Endothelial cell of umbilical vein (primary cell): Measurements from ENCODE around the gene ANKS1B. TPM values are rescaled to one million over a fixed set of nuclear protein-coding genes. Genes with fewer than 3 reads are reported as not detected.

Experiments
- BruUV-seq: library from RNA; stranded (reverse); fragments of 400-500 nt; replicated peaks from 2 replicates; lab custom pipeline; 2021; lab: Mats Ljungman, UMichigan
- CTCF ChIA-PET: fragments of 300-600, 350-600 bp; sonication (Branson Sonifier 250); formaldehyde crosslinking; loops from one replicate; lab custom pipeline; 2021; ENCODE audit warnings: antibody characterized with exemption, inconsistent platforms; lab: Charles Lee
- POLR2A ChIA-PET: fragments of 300-600, 350-600 bp; sonication (Branson Sonifier 250); formaldehyde crosslinking; loops from one replicate; lab custom pipeline; 2021; ENCODE audit warnings: antibody characterized with exemption, inconsistent platforms; lab: Charles Lee
- DNase-seq: peaks from one replicate; pipeline ENCODE4 v3.0.0-alpha.2; 2011; ENCODE audit warnings: low read depth, low spot score
- FAIRE-seq: peaks from 2 replicates; lab custom pipeline; 2011; peaks lifted over from hg19 to GRCh38; lab: Jason Lieb, UNC
- H2AFZ ChIP-seq: 2 replicates; pipeline ENCODE4 v1.6.0; 2012; ENCODE audit warnings: low read depth, low read length, control low read depth, inconsistent platforms
- H3K27ac ChIP-seq: 2 replicates; pipeline ENCODE4 v1.5.1; 2011; ENCODE audit warnings: low read depth, mild to moderate bottlenecking, control low read depth, low read length, moderate library complexity; ENCODE audit not compliant: insufficient read depth
- H3K27me3 ChIP-seq, 2 experiments: 2 replicates each; pipeline versions ENCODE4 v1.6.0 to v1.6.1; 2011; ENCODE audit warnings: low read length in 2 of 2, mixed read lengths in 1 of 2; ENCODE audit not compliant: control insufficient read depth in 2 of 2, insufficient read depth in 2 of 2
- H3K36me3 ChIP-seq, 2 experiments: 2 replicates in 1 of 2; 3 replicates in 1 of 2; pipeline ENCODE4 v1.5.1; 2011; ENCODE audit warnings: low read length in 2 of 2, mild to moderate bottlenecking in 1 of 2, moderate library complexity in 1 of 2; ENCODE audit not compliant: control insufficient read depth in 2 of 2, insufficient read depth in 2 of 2; ENCODE audit errors: extremely low read depth in 1 of 2
- H3K4me1 ChIP-seq: 3 replicates; pipeline ENCODE4 v1.5.1; 2011; ENCODE audit warnings: mild to moderate bottlenecking, low read length; ENCODE audit not compliant: control insufficient read depth, insufficient read depth; ENCODE audit errors: extremely low read depth
- H3K4me2 ChIP-seq: 2 replicates; pipeline ENCODE4 v1.6.1; 2011; ENCODE audit warnings: low read length, control low read depth, mixed read lengths; ENCODE audit not compliant: insufficient read depth
- H3K4me3 ChIP-seq, 3 experiments: fragments of 200-600 bp in 1 of 3; sonication (generic), shearing (Covaris generic) in 1 of 3; replicated peaks in 1 of 3; 2 replicates each; pipeline ENCODE4 v1.5.1; 2011 to 2016; ENCODE audit warnings: control low read depth in 3 of 3, low read length in 3 of 3, mild to moderate bottlenecking in 2 of 3, inconsistent platforms in 1 of 3, low read depth in 1 of 3, moderate library complexity in 1 of 3; ENCODE audit not compliant: insufficient read depth in 1 of 3
- H3K79me2 ChIP-seq: 2 replicates; pipeline ENCODE4 v1.6.0; 2012; ENCODE audit warnings: low read length, inconsistent platforms; ENCODE audit not compliant: control insufficient read depth, insufficient read depth
- H3K9ac ChIP-seq: replicated peaks from 2 replicates; pipeline ENCODE3; 2011; ENCODE audit warnings: low read length, control low read depth; ENCODE audit not compliant: insufficient read depth; ENCODE audit errors: extremely low read depth
- H3K9me1 ChIP-seq: replicated peaks from 3 replicates; pipeline ENCODE4 v1.6.0; 2011; ENCODE audit warnings: mild to moderate bottlenecking, low read length; ENCODE audit not compliant: control insufficient read depth, insufficient read depth; ENCODE audit errors: extremely low read depth
- H3K9me3 ChIP-seq: replicated peaks from 2 replicates; pipeline ENCODE4 v1.5.1; 2012; ENCODE audit warnings: low read length, inconsistent platforms; ENCODE audit not compliant: control insufficient read depth, insufficient read depth
- H4K20me1 ChIP-seq: replicated peaks from 2 replicates; pipeline ENCODE3; 2011; ENCODE audit warnings: mild to moderate bottlenecking, low read length; ENCODE audit not compliant: control insufficient read depth, insufficient read depth; ENCODE audit errors: extremely low read depth
- EZH2 ChIP-seq: IDR thresholded peaks from 2 replicates; pipeline ENCODE4 v1.6.1; 2012; ENCODE audit warnings: borderline replicate concordance, low read depth, mild to moderate bottlenecking, moderate library complexity, low read length, inconsistent platforms; ENCODE audit not compliant: severe bottlenecking
- FOS ChIP-seq: IDR thresholded peaks from 2 replicates; pipeline ENCODE4 v1.6.1; 2011; ENCODE audit warnings: mild to moderate bottlenecking, low read length, moderate library complexity, borderline replicate concordance; ENCODE audit not compliant: insufficient read depth
- GATA2 ChIP-seq: IDR thresholded peaks from 2 replicates; pipeline ENCODE4 v1.7.0; 2011; ENCODE audit warnings: low read depth, mild to moderate bottlenecking, moderate library complexity, mixed read lengths, low read length; ENCODE audit not compliant: insufficient read length, insufficient read depth
- JUN ChIP-seq: IDR thresholded peaks from 2 replicates; pipeline ENCODE4 v1.6.1; 2011; ENCODE audit warnings: borderline replicate concordance, low read depth; ENCODE audit not compliant: insufficient read length, insufficient read depth
- MYC ChIP-seq: IDR thresholded peaks from one replicate; pipeline ENCODE4 v1.6.1; 2011; ENCODE audit warnings: mild to moderate bottlenecking, low read depth, low read length
- POLR2A ChIP-seq: IDR thresholded peaks from 2 replicates; pipeline ENCODE4 v1.6.1; 2012; ENCODE audit warnings: low read depth, mild to moderate bottlenecking, control low read depth, low read length
- POLR2AphosphoS5 ChIP-seq: IDR thresholded peaks from 2 replicates; pipeline ENCODE4 v1.6.1; 2012; ENCODE audit warnings: low read depth, mild to moderate bottlenecking, control low read depth, low read length, moderate library complexity; ENCODE audit not compliant: insufficient read depth
- dilution Hi-C: fragments of 300-500 bp; cut with MboI; formaldehyde crosslinking; loops from one replicate; pipeline ENCODE4 v1.15.0; 2019; ENCODE audit warnings: low sequenced_read_pairs; ENCODE audit not compliant: extremely low pct_ligation_motif_present
- intact Hi-C: fragments of 100-400 bp; cut with micrococcal nuclease; formaldehyde crosslinking; loops from one replicate; pipeline ENCODE4 v1.10.0; 2022
- polyA plus RNA-seq, 4 experiments: library from polyadenylated mRNA; depleted of rRNA in 3 of 4; stranded (reverse) in 3 of 4; unstranded in 1 of 4; fragments of >200 nt; gene quantifications; 2 replicates each; pipeline versions ENCODE4 v1.2.1 to v1.2.3, GENCODE V29; 2011 to 2012; ENCODE audit warnings: missing spikeins in 1 of 4
- total RNA-seq: library from RNA; stranded (reverse); gene quantifications from 2 replicates; pipeline ENCODE4 v1.2.3, GENCODE V29; 2021
- TF ChIP-seq, protein P1 (sequence below): IDR thresholded peaks from 2 replicates; pipeline ENCODE4 v1.6.1; 2011; ENCODE audit not compliant: insufficient read depth, insufficient read length
- TF ChIP-seq, protein P2 (sequence below), 2 donors: IDR thresholded peaks; 1 replicate in 1 of 2; 2 replicates in 1 of 2; pipeline ENCODE4 v1.5.1; 2011; ENCODE audit warnings: low read length in 2 of 2, mild to moderate bottlenecking in 2 of 2, moderate library complexity in 2 of 2, control low read depth in 1 of 2, inconsistent platforms in 1 of 2, low read depth in 1 of 2; ENCODE audit not compliant: insufficient read depth in 1 of 2; ENCODE audit errors: extremely low read depth in 1 of 2

ANKS1B gene
- total and polyA plus RNA-seq, 2 donors (not counting 3 experiments of a cell fraction or from before 2014, with no cell fraction given) = 0.15 to 0.38 TPM

DNA sequence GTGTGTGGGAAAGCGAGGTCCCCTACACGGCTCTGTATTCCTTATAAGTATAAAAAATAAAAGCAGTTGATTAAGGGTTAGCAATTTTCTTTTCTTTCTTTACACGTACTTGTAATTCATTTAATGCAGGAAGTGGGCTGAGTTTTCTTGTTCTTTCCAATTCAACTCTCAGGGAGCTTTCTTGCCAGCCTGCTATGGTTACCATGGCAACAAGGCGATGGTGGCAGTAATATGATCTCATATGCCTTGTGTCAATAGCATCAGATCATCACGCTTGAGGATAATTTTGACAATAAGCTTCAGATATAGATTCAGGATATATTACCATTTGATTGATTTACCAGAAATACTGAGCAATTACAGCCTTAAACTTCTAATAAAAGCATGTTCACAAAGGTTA is 873.1 kb downstream of the ANKS1B start:
- no peak for TF ChIP-seq FOS
- no peak for TF ChIP-seq JUN
- no peak for TF ChIP-seq GATA2
- no peak for TF ChIP-seq MYC
- TF ChIP-seq POLR2AphosphoS5 = no peak
- TF ChIP-seq, protein P1, sequence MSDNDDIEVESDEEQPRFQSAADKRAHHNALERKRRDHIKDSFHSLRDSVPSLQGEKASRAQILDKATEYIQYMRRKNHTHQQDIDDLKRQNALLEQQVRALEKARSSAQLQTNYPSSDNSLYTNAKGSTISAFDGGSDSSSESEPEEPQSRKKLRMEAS = no peak
- TF ChIP-seq POLR2A = no peak
- TF ChIP-seq, protein P2, sequence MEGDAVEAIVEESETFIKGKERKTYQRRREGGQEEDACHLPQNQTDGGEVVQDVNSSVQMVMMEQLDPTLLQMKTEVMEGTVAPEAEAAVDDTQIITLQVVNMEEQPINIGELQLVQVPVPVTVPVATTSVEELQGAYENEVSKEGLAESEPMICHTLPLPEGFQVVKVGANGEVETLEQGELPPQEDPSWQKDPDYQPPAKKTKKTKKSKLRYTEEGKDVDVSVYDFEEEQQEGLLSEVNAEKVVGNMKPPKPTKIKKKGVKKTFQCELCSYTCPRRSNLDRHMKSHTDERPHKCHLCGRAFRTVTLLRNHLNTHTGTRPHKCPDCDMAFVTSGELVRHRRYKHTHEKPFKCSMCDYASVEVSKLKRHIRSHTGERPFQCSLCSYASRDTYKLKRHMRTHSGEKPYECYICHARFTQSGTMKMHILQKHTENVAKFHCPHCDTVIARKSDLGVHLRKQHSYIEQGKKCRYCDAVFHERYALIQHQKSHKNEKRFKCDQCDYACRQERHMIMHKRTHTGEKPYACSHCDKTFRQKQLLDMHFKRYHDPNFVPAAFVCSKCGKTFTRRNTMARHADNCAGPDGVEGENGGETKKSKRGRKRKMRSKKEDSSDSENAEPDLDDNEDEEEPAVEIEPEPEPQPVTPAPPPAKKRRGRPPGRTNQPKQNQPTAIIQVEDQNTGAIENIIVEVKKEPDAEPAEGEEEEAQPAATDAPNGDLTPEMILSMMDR (IDR thresholded peaks at IDR 0.05; ENCODE audit: extremely low read depth in 1 of 2, insufficient read depth in 1 of 2, low read depth in 1 of 2, low read length in 2 of 2) = no peak
- no peak for TF ChIP-seq EZH2
- Histone ChIP-seq H4K20me1 (no peaks in the 10 kb centered on the region), H3K27me3 (no peaks in the 10 kb centered on the region), H2AFZ (no peak overlapping the region), H3K4me1 (no peaks in the 10 kb centered on the region), H3K9me3 (no peaks in the 10 kb centered on the region), H3K36me3 (no peaks in the 10 kb centered on the region), H3K27ac (no peak overlapping the region), H3K9ac (no peak overlapping the region), H3K4me2 (no peak overlapping the region), H3K9me1 (no peaks in the 10 kb centered on the region), H3K4me3 (no peak overlapping the region), H3K79me2 (no peaks in the 10 kb centered on the region)
- dilution Hi-C loops = no loop called here
- intact Hi-C loops = no loop called here
- no peak for FAIRE-seq
- POLR2A ChIA-PET = no interaction called here
- no peak for DNase-seq
- CTCF ChIA-PET = no interaction called here
- no TSS peak for BruUV-seq
